Suprapubic skin (tissue), 4 donors: ENCODE measurements around the gene SPATA13.

Experiments used
- EP300 ChIP-seq: sonication (generic); formaldehyde crosslinking; IDR thresholded peaks from one replicate; pipeline ENCODE4 v1.6.1; 2017; ENCODE audit warnings: antibody characterized with exemption
- POLR2A ChIP-seq, 2 donors: fragments of 450-650 bp; IDR thresholded peaks; one replicate each; pipeline ENCODE4 v1.6.1; 2017; ENCODE audit warnings: antibody characterized with exemption in 2 of 2, mild to moderate bottlenecking in 2 of 2, moderate library complexity in 2 of 2
- POLR2AphosphoS5 ChIP-seq, 3 donors: sonication (generic); formaldehyde crosslinking; IDR thresholded peaks; one replicate each; pipeline ENCODE4 v1.6.1; 2017; ENCODE audit warnings: antibody characterized with exemption in 3 of 3
- TF ChIP-seq, protein P1 (sequence below), 2 donors: fragments of 200-600 bp in 1 of 2; fragments of 450-650 bp in 1 of 2; sonication (generic) in 1 of 2; IDR thresholded peaks; one replicate each; pipeline ENCODE4 v1.5.1; 2016 to 2019; ENCODE audit warnings: antibody characterized with exemption in 2 of 2, mild to moderate bottlenecking in 1 of 2, moderate library complexity in 1 of 2

DNA sequence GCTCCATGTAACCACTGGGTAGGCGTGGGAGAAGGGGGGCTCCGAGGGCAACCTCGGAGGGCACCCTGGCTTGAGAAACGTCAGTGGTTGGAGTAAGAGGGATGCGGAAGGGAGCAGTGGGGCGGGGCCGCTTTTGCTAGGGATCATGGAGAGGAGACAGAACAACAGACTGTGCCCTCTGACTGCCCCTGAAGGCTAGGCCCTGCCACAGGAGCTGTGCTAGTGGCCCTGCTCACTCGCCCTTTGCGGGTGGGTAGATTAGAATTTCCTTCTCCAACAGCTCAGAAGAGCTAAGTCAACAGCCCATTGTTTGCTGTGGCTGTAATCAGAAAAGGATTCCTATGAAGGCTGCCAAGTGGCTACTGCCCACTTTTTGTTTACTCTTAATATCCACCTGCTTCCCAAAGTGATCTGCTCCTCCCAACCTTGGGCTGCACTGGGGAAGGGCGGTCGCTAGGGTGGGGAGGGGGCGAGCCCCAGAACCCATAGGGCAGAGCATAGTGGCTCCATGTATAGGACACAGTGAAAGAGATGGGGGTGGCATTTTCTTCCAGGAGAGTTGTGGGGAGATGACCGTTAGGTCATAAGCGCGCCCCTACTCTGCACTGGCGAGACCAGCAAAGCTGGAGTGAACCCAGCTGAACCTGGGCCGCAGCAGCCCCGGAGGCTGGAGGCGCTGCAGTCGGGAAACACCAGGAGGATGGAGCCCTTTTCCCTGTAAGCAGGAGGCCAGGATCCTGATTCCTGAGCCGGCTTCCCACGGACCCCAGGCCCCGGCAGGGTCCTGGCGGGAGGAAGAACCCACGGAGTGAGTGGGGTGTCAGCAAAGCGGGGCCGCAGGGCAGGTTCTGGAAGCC lies 146.9 kb downstream of the SPATA13 start:
- TF ChIP-seq, protein P1, sequence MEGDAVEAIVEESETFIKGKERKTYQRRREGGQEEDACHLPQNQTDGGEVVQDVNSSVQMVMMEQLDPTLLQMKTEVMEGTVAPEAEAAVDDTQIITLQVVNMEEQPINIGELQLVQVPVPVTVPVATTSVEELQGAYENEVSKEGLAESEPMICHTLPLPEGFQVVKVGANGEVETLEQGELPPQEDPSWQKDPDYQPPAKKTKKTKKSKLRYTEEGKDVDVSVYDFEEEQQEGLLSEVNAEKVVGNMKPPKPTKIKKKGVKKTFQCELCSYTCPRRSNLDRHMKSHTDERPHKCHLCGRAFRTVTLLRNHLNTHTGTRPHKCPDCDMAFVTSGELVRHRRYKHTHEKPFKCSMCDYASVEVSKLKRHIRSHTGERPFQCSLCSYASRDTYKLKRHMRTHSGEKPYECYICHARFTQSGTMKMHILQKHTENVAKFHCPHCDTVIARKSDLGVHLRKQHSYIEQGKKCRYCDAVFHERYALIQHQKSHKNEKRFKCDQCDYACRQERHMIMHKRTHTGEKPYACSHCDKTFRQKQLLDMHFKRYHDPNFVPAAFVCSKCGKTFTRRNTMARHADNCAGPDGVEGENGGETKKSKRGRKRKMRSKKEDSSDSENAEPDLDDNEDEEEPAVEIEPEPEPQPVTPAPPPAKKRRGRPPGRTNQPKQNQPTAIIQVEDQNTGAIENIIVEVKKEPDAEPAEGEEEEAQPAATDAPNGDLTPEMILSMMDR (IDR thresholded peaks at IDR 0.05) = no peak
- TF ChIP-seq POLR2A (IDR thresholded peaks at IDR 0.05) (no peak), POLR2AphosphoS5 (IDR thresholded peaks at IDR 0.05) (no peak), EP300 (no peak)
